H1 (cell line): Measurements from ENCODE around the gene WDR90. TPM values are rescaled to one million over a fixed set of nuclear protein-coding genes. Genes with fewer than 3 reads are reported as not detected.

Experiments used
- CTCF ChIA-PET: fragments of 300-600 bp; sonication (Branson Sonifier 250); formaldehyde crosslinking; loops from one replicate; lab custom pipeline; 2021; ENCODE audit not compliant: partially characterized antibody; lab: Charles Lee
- POLR2A ChIA-PET: fragments of 300-600 bp; sonication (Branson Sonifier 250); formaldehyde crosslinking; loops from one replicate; lab custom pipeline; 2021; ENCODE audit warnings: inconsistent platforms; ENCODE audit not compliant: partially characterized antibody; lab: Charles Lee
- DNase-seq, 2 experiments: peaks; one replicate each; pipeline versions ENCODE4 v3.0.0 to v3.0.0-alpha.2; 2010 to 2022; ENCODE audit warnings: low spot score in 2 of 2, low read depth in 1 of 2, mixed read lengths in 1 of 2
- FAIRE-seq: peaks from 2 replicates; lab custom pipeline; 2011; peaks lifted over from hg19 to GRCh38; lab: Jason Lieb, UNC
- H2AFZ ChIP-seq: 2 replicates; pipeline ENCODE4 v1.8.1; 2012; ENCODE audit warnings: low read length, inconsistent platforms
- H2AK5ac ChIP-seq: 2 replicates; pipeline ENCODE4 v1.6.1; 2013; ENCODE audit warnings: low read depth, low read length
- H2BK120ac ChIP-seq: replicated peaks from 2 replicates; pipeline ENCODE3; 2013; ENCODE audit warnings: low read depth, low read length, inconsistent platforms
- H2BK12ac ChIP-seq: 2 replicates; pipeline ENCODE4 v1.6.1; 2013; ENCODE audit warnings: low read depth, low read length
- H2BK15ac ChIP-seq: 2 replicates; pipeline ENCODE4 v1.6.1; 2013; ENCODE audit warnings: low read length
- H2BK20ac ChIP-seq: 2 replicates; pipeline ENCODE4 v1.6.1; 2013; ENCODE audit warnings: low read length
- H2BK5ac ChIP-seq: 2 replicates; pipeline ENCODE4 v1.6.1; 2013; ENCODE audit warnings: low read depth, low read length
- H3K14ac ChIP-seq: 2 replicates; pipeline ENCODE4 v1.6.1; 2013; ENCODE audit warnings: inconsistent platforms; ENCODE audit not compliant: insufficient read length
- H3K18ac ChIP-seq: 2 replicates; pipeline ENCODE4 v1.6.1; 2013; ENCODE audit warnings: low read length; ENCODE audit errors: extremely low read depth
- H3K23ac ChIP-seq: 2 replicates; pipeline ENCODE4 v1.6.1; 2013; ENCODE audit warnings: inconsistent platforms; ENCODE audit not compliant: insufficient read length
- H3K23me2 ChIP-seq: 2 replicates; pipeline ENCODE4 v1.6.1; 2013; ENCODE audit warnings: low read depth, low read length
- H3K27ac ChIP-seq: 2 replicates; pipeline ENCODE4 v1.6.1; 2011; ENCODE audit warnings: low read depth, low read length, inconsistent platforms
- H3K27me3 ChIP-seq, 4 experiments: replicated peaks in 1 of 4; 1 replicate in 1 of 4; 2 replicates in 3 of 4; pipeline versions ENCODE4 v1.6.1 to v1.8.1; 2011 to 2013; ENCODE audit warnings: low read length in 3 of 4, mild to moderate bottlenecking in 3 of 4, inconsistent platforms in 2 of 4, mixed read lengths in 2 of 4, moderate library complexity in 1 of 4; ENCODE audit not compliant: control insufficient read depth in 3 of 4, insufficient read depth in 3 of 4; ENCODE audit errors: extremely low read depth in 1 of 4
- H3K36me3 ChIP-seq, 4 experiments: 2 replicates each; pipeline versions ENCODE4 v1.6.1 to v1.8.1; 2011 to 2013; ENCODE audit warnings: mild to moderate bottlenecking in 4 of 4, low read length in 3 of 4, moderate library complexity in 2 of 4, control low read depth in 1 of 4, inconsistent platforms in 1 of 4; ENCODE audit not compliant: insufficient read depth in 4 of 4, control insufficient read depth in 2 of 4
- H3K4ac ChIP-seq: replicated peaks from 2 replicates; pipeline ENCODE3; 2013; ENCODE audit warnings: low read length, low read depth, mixed read lengths, inconsistent platforms; ENCODE audit not compliant: insufficient read length
- H3K4me1 ChIP-seq, 4 experiments: replicated peaks in 1 of 4; 1 replicate in 1 of 4; 2 replicates in 3 of 4; pipeline versions ENCODE4 v1.6.1 to v1.8.1; 2011 to 2013; ENCODE audit warnings: low read length in 3 of 4, inconsistent platforms in 2 of 4, mixed read lengths in 1 of 4; ENCODE audit not compliant: insufficient read depth in 4 of 4, control insufficient read depth in 3 of 4
- H3K4me2 ChIP-seq, 2 experiments: 2 replicates each; pipeline versions ENCODE4 v1.6.1 to v1.8.1; 2011 to 2013; ENCODE audit warnings: low read depth in 2 of 2, low read length in 2 of 2, control low read depth in 1 of 2, inconsistent platforms in 1 of 2, mild to moderate bottlenecking in 1 of 2; ENCODE audit not compliant: insufficient read depth in 1 of 2
- H3K4me3 ChIP-seq, 4 experiments: fragments of 200-600, 300-600 bp in 1 of 4; sonication (generic), shearing (Covaris generic), sonication (Bioruptor Twin) in 1 of 4; 2 replicates each; pipeline versions ENCODE4 v1.5.1 to v1.8.1; 2011 to 2016; ENCODE audit warnings: low read length in 4 of 4, low read depth in 3 of 4, control low read depth in 2 of 4, inconsistent platforms in 2 of 4, mild to moderate bottlenecking in 2 of 4, mixed read lengths in 1 of 4, moderate library complexity in 1 of 4; ENCODE audit not compliant: insufficient read depth in 2 of 4; ENCODE audit errors: extremely low read depth in 1 of 4
- H3K56ac ChIP-seq: replicated peaks from 2 replicates; pipeline ENCODE3; 2013; ENCODE audit warnings: low read depth, mild to moderate bottlenecking, mixed read lengths, low read length, inconsistent platforms; ENCODE audit not compliant: insufficient read length
- H3K79me1 ChIP-seq: 2 replicates; pipeline ENCODE4 v1.6.1; 2013; ENCODE audit warnings: low read depth, low read length, control low read depth
- H3K79me2 ChIP-seq, 2 experiments: 2 replicates each; pipeline versions ENCODE4 v1.6.1 to v1.8.1; 2012 to 2013; ENCODE audit warnings: low read length in 2 of 2, mild to moderate bottlenecking in 2 of 2, inconsistent platforms in 1 of 2; ENCODE audit not compliant: insufficient read depth in 2 of 2, control insufficient read depth in 1 of 2
- H3K9ac ChIP-seq, 4 experiments: replicated peaks in 1 of 4; 1 replicate in 1 of 4; 2 replicates in 3 of 4; pipeline versions ENCODE4 v1.6.1 to v1.8.1; 2011 to 2013; ENCODE audit warnings: low read depth in 3 of 4, low read length in 3 of 4, control low read depth in 2 of 4, mild to moderate bottlenecking in 2 of 4, moderate library complexity in 2 of 4, inconsistent platforms in 1 of 4; ENCODE audit errors: extremely low read depth in 1 of 4
- H3K9me3 ChIP-seq, 2 experiments: 2 replicates each; pipeline versions ENCODE4 v1.6.1 to v1.8.1; 2012 to 2013; ENCODE audit warnings: mild to moderate bottlenecking in 2 of 2, moderate library complexity in 2 of 2, control low read depth in 1 of 2, inconsistent platforms in 1 of 2, low read depth in 1 of 2, low read length in 1 of 2, mixed read lengths in 1 of 2; ENCODE audit not compliant: insufficient read depth in 2 of 2
- H4K20me1 ChIP-seq, 2 experiments: replicated peaks in 1 of 2; 2 replicates each; pipeline versions ENCODE3 to v1.8.1; 2011 to 2013; ENCODE audit warnings: inconsistent platforms in 2 of 2, low read length in 2 of 2, mild to moderate bottlenecking in 1 of 2; ENCODE audit not compliant: insufficient read depth in 2 of 2, control insufficient read depth in 1 of 2
- H4K5ac ChIP-seq: 2 replicates; pipeline ENCODE4 v1.6.1; 2013; ENCODE audit warnings: low read length, low read depth, mixed read lengths, inconsistent platforms; ENCODE audit not compliant: insufficient read length
- H4K8ac ChIP-seq: 2 replicates; pipeline ENCODE4 v1.8.0; 2013; ENCODE audit warnings: mild to moderate bottlenecking, moderate library complexity, low read length, inconsistent platforms; ENCODE audit not compliant: insufficient read depth; ENCODE audit errors: extremely low read depth
- H4K91ac ChIP-seq: replicated peaks from 2 replicates; pipeline ENCODE3; 2013; ENCODE audit warnings: low read length, mixed read lengths, inconsistent platforms; ENCODE audit not compliant: insufficient read length
- BACH1 ChIP-seq: IDR thresholded peaks from 2 replicates; pipeline ENCODE4 v1.6.1; 2012; ENCODE audit warnings: low read length, improper control_type of control experiment
- BRCA1 ChIP-seq: IDR thresholded peaks from 2 replicates; pipeline ENCODE4 v1.6.1; 2012; ENCODE audit warnings: low read depth, low read length, improper control_type of control experiment
- CBX8 ChIP-seq: fragments of 300-800, 300-1000 bp; sonication (generic); IDR thresholded peaks from 2 replicates; pipeline ENCODE4 v1.7.1; 2016; ENCODE audit warnings: low read depth, low read length, borderline replicate concordance
- CREB1 ChIP-seq: IDR thresholded peaks from 2 replicates; pipeline ENCODE4 v1.6.1; 2012; ENCODE audit warnings: inconsistent platforms
- CTBP2 ChIP-seq: IDR thresholded peaks from 2 replicates; pipeline ENCODE4 v1.7.0; 2011; ENCODE audit warnings: borderline replicate concordance, mild to moderate bottlenecking, moderate library complexity, mixed read lengths, low read length; ENCODE audit not compliant: insufficient read depth, insufficient read length
- EGR1 ChIP-seq: IDR thresholded peaks from 2 replicates; pipeline ENCODE4 v1.6.1; 2011; ENCODE audit warnings: low read depth, low read length, borderline replicate concordance
- RNF2 ChIP-seq: fragments of 200-900, 300-1000 bp; sonication (generic); IDR thresholded peaks from 2 replicates; pipeline ENCODE4 v1.7.1; 2016; ENCODE audit warnings: borderline replicate concordance, low read depth, mild to moderate bottlenecking, antibody characterized with exemption, low read length; ENCODE audit not compliant: poor library complexity, severe bottlenecking; ENCODE audit errors: missing control alignments
- SP4 ChIP-seq: IDR thresholded peaks from 2 replicates; pipeline ENCODE4 v1.6.1; 2012; ENCODE audit warnings: low read length, inconsistent platforms
- SUZ12 ChIP-seq: fragments of 200-600 bp; sonication (generic); IDR thresholded peaks from 2 replicates; pipeline ENCODE4 v1.6.1; 2012; ENCODE audit warnings: mild to moderate bottlenecking, inconsistent platforms, low read length, moderate library complexity, mixed read lengths
- TBP ChIP-seq: IDR thresholded peaks from 2 replicates; pipeline ENCODE4 v1.6.1; 2011; ENCODE audit warnings: low read depth, low read length, improper control_type of control experiment
- TEAD4 ChIP-seq: IDR thresholded peaks from 2 replicates; pipeline ENCODE4 v1.6.1; 2012; ENCODE audit warnings: low read depth, low read length, inconsistent platforms, mixed read lengths
- WGBS, 2 experiments: shearing (Covaris generic) in 1 of 2; methylation state at CpG; one replicate each; pipeline versions ENCODE4 v1.1.6 to v1.1.7; 2013 to 2015; ENCODE audit warnings: low lambda C conversion rate in 2 of 2, mixed read lengths in 2 of 2, inconsistent platforms in 1 of 2, low coverage in 1 of 2, missing lambda C conversion rate in 1 of 2; ENCODE audit not compliant: insufficient replicate concordance in 2 of 2, insufficient coverage in 1 of 2, insufficient read length in 1 of 2; ENCODE audit errors: extremely low coverage in 1 of 2, missing lambda C conversion rate in 1 of 2; 5-methylcytosine and 5-hydroxymethylcytosine counted together
- polyA plus RNA-seq, 7 experiments: library from polyadenylated mRNA; depleted of rRNA in 3 of 7; stranded (reverse) in 5 of 7; unstranded in 2 of 7; fragments of >200 nt in 5 of 7; fragments of 200-250 nt in 2 of 7; gene quantifications; 1 replicate in 5 of 7; 2 replicates in 1 of 7; 4 replicates in 1 of 7; pipeline versions ENCODE4 v1.2.1 to v1.2.3, GENCODE V29; 2011 to 2013; ENCODE audit warnings: missing spikeins in 2 of 7, mixed read lengths in 2 of 7
- total RNA-seq: library from RNA; stranded (reverse); fragmentation: NEBNext Ultra II Directional; extraction: Animal tissue kit (Norgen Biotek cat#: 25700); gene quantifications from 2 replicates; pipeline ENCODE4 v1.2.1, GENCODE V29; 2021

WDR90 gene
- total and polyA plus RNA-seq, 2 of the 8 experiments (the other 6 are each of a cell fraction or from before 2014, with no cell fraction given), result 24.0 to 47.2 TPM

DNA sequence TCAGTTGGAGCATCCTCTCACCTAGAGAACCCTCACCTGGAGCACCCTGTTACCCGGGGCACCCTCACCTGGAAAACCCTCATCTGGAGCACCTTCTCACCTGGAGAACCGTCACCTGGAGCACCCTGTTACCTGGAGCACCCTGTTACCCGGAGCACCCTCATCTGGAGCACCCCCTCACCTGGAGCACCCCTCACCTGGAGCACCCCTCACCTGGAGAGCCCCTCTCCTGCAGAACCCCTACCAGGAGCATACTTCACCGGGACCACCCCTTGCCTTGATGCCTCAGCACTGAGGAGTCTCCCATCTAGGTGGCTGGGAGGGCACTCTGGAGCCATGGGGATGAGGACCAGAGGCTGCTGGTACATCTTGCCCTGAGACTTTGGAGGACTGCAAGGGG is 59.8 kb downstream of the WDR90 start:
- H3K18ac ChIP-seq, result no peak overlapping the region
- H2BK15ac ChIP-seq, result no peak overlapping the region
- H3K79me2 ChIP-seq, result no peaks in the 10 kb centered on the region
- no peaks in the 10 kb centered on the region for H3K36me3 ChIP-seq
- no peaks in the 10 kb centered on the region for H3K9me3 ChIP-seq
- ChIA-PET POLR2A (interaction anchor here (0.6 to 20.9 kb wide), 3 partner anchors 13 to 76 kb away, joined by 3 to 353 read pairs (median 3); partner anchors contain the start of genes ANTKMT, CCDC78 and HAGHL), CTCF (interaction anchor here (1.0 to 33.4 kb wide), 5 partner anchors 27 to 349 kb away, joined by 3 to 977 read pairs (median 10); partner anchors contain the start of genes ANTKMT, CCDC78, CHTF18 and CIAO3)
- no peak overlapping the region for H3K9ac ChIP-seq
- H4K5ac ChIP-seq, result no peak overlapping the region
- no peak overlapping the region for H3K4me2 ChIP-seq
- no peak overlapping the region for H2AFZ ChIP-seq
- H2BK20ac ChIP-seq, result no peak overlapping the region
- H3K4ac ChIP-seq, result no peak overlapping the region
- DNase-seq (no peak), FAIRE-seq (no peak)
- H4K8ac ChIP-seq, result no peak overlapping the region
- peaks cover 12% of the 10 kb centered on the region; the same call in 1 of the 2 replicates for H3K23me2 ChIP-seq
- H2BK120ac ChIP-seq, result no peak overlapping the region
- no peak overlapping the region for H2BK12ac ChIP-seq
- peaks cover 0 to 9% (median 5%) of the 10 kb centered on the region in 4 experiments; a peak in 4 of 7 replicates for H3K4me1 ChIP-seq
- H3K27me3 ChIP-seq, result peaks cover 29 to 67% (median 52%) of the 10 kb centered on the region in 4 experiments
- 62% methylated on average over 3 of the region's 4 CpGs; no CpG with 5 or more reads in 1 of the 2 experiments for WGBS, 2 experiments
- H2BK5ac ChIP-seq, result no peak overlapping the region
- H3K4me3 ChIP-seq, result no peak overlapping the region
- H4K20me1 ChIP-seq, result peaks cover 3 to 13% of the 10 kb centered on the region in 2 experiments
- no peak overlapping the region for H3K56ac ChIP-seq
- H3K23ac ChIP-seq, result no peak overlapping the region
- H4K91ac ChIP-seq, result no peak overlapping the region
- no peak overlapping the region for H3K14ac ChIP-seq
- H3K79me1 ChIP-seq, result no peaks in the 10 kb centered on the region
- TF ChIP-seq CREB1 (no peak), TBP (no peak), BACH1 (no peak), CBX8 (no peak), SUZ12 (no peak), BRCA1 (no peak), CTBP2 (no peak), RNF2 (no peak), TEAD4 (no peak), EGR1 (no peak), SP4 (no peak)
- H2AK5ac ChIP-seq, result no peak overlapping the region
- H3K27ac ChIP-seq, result no peak overlapping the region
